KMS-11 (cell line): ENCODE results near the gene CYP26C1.

Experiments
- H2AFZ ChIP-seq: fragments of 200-600 bp; sonication (generic); 2 replicates; pipeline ENCODE4 v1.6.1; 2016; ENCODE audit warnings: antibody characterized with exemption, mixed run types, low read depth
- H3K27ac ChIP-seq: fragments of 200-600 bp; sonication (generic); 2 replicates; pipeline ENCODE4 v1.6.1; 2016; ENCODE audit warnings: mild to moderate bottlenecking, mixed run types
- H3K27me3 ChIP-seq: fragments of 200-600 bp; sonication (generic); 2 replicates; pipeline ENCODE4 v1.6.1; 2017; ENCODE audit warnings: mild to moderate bottlenecking, low read depth, mixed run types, moderate library complexity; ENCODE audit not compliant: insufficient read depth
- H3K36me3 ChIP-seq: fragments of 200-600 bp; sonication (generic); 2 replicates; pipeline ENCODE4 v1.6.1; 2017; ENCODE audit warnings: mild to moderate bottlenecking, mixed run types; ENCODE audit not compliant: insufficient read depth
- H3K4me1 ChIP-seq: fragments of 200-600 bp; sonication (generic); 2 replicates; pipeline ENCODE4 v1.6.1; 2016; ENCODE audit warnings: mild to moderate bottlenecking, low read depth, mixed run types; ENCODE audit not compliant: poor library complexity, severe bottlenecking
- H3K4me2 ChIP-seq: fragments of 200-600 bp; sonication (generic); 2 replicates; pipeline ENCODE4 v1.7.0; 2016; ENCODE audit warnings: mild to moderate bottlenecking, mixed run types
- H3K4me3 ChIP-seq: fragments of 200-600 bp; sonication (generic); IDR thresholded peaks from 2 replicates; pipeline ENCODE4 v1.6.1; 2017; ENCODE audit warnings: low read depth, low read length, mixed read lengths; ENCODE audit not compliant: insufficient read depth
- H3K79me2 ChIP-seq: fragments of 200-600 bp; sonication (generic); 2 replicates; pipeline ENCODE4 v1.6.1; 2016; ENCODE audit warnings: low read depth, mixed run types; ENCODE audit not compliant: insufficient read depth
- H3K9ac ChIP-seq: fragments of 200-600 bp; sonication (generic); 2 replicates; pipeline ENCODE4 v1.6.1; 2016; ENCODE audit warnings: mild to moderate bottlenecking, mixed run types
- H4K20me1 ChIP-seq: fragments of 200-600 bp; sonication (generic); 2 replicates; pipeline ENCODE4 v1.6.1; 2016; ENCODE audit warnings: mild to moderate bottlenecking, mixed run types; ENCODE audit not compliant: insufficient read depth
- TF ChIP-seq, protein P1 (sequence below): fragments of 200-600 bp; sonication (generic); conservative IDR thresholded peaks from 2 replicates; pipeline ENCODE4 v1.6.1; 2017; ENCODE audit warnings: low read depth, mild to moderate bottlenecking, antibody characterized with exemption, low read length, moderate library complexity, mixed read lengths

Gene CYP26C1

DNA sequence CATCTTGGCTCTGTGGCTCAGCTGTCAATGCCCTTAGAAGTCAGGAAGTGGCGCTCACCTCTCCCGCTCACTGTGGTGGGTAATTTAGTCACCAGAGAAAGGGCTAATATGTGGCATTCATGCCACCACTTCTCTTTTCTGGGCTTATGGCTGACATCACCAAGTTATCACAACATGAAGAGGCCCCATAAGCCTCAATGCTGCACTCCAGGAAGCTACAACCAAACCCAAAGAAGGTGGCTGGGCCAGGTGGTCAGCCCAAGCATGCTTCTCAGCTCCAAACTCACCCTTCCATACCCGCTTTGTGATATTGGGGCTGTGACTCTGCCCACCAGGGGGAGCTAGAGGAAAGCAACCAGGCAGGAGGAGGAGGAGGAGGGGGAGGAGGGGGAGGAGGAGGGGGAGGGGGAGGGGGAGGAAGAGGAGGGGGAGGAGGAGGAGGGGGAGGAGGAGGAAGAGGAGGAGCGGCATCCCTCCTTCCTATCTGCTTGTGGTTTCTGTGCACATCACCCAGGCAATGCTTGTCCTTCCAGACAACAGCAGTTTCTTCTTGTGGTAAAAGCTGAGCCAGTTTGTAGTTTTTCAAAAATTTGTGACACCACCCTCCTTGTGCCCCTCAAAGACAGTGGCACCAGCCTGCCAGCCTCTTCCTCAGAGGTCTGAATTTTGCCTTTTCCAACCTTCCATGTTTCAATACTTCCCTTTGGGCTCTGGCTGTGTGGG lies 55.2 kb downstream of the CYP26C1 start:
- peaks cover 43% of the 10 kb centered on the region for H3K4me1 ChIP-seq
- no peak overlapping the region for H3K27ac ChIP-seq
- H2AFZ ChIP-seq: peak overlapping the region; percentile 44; the same call in 1 of the 2 replicates
- H4K20me1 ChIP-seq: no peaks in the 10 kb centered on the region
- H3K27me3 ChIP-seq: no peaks in the 10 kb centered on the region
- peak overlapping the region; percentile 23 for H3K4me2 ChIP-seq
- no peak overlapping the region for H3K9ac ChIP-seq
- no peak overlapping the region for H3K4me3 ChIP-seq
- no peaks in the 10 kb centered on the region for H3K79me2 ChIP-seq
- TF ChIP-seq, protein P1, sequence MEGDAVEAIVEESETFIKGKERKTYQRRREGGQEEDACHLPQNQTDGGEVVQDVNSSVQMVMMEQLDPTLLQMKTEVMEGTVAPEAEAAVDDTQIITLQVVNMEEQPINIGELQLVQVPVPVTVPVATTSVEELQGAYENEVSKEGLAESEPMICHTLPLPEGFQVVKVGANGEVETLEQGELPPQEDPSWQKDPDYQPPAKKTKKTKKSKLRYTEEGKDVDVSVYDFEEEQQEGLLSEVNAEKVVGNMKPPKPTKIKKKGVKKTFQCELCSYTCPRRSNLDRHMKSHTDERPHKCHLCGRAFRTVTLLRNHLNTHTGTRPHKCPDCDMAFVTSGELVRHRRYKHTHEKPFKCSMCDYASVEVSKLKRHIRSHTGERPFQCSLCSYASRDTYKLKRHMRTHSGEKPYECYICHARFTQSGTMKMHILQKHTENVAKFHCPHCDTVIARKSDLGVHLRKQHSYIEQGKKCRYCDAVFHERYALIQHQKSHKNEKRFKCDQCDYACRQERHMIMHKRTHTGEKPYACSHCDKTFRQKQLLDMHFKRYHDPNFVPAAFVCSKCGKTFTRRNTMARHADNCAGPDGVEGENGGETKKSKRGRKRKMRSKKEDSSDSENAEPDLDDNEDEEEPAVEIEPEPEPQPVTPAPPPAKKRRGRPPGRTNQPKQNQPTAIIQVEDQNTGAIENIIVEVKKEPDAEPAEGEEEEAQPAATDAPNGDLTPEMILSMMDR: peak; percentile 70
- H3K36me3 ChIP-seq: no peaks in the 10 kb centered on the region
